Brain pericyte (primary cell): Measurements from ENCODE around the gene UGT1A8.
"Not testable (repeated sequence)": the region's sequence is repeated elsewhere in the genome, so short reads cannot be mapped to it uniquely, and the experiment has no call there.

Experiments
- DNase-seq: peaks from one replicate; pipeline ENCODE4 v3.0.0-alpha.2; 2012; ENCODE audit warnings: low read depth, low spot score

Gene UGT1A8

DNA sequence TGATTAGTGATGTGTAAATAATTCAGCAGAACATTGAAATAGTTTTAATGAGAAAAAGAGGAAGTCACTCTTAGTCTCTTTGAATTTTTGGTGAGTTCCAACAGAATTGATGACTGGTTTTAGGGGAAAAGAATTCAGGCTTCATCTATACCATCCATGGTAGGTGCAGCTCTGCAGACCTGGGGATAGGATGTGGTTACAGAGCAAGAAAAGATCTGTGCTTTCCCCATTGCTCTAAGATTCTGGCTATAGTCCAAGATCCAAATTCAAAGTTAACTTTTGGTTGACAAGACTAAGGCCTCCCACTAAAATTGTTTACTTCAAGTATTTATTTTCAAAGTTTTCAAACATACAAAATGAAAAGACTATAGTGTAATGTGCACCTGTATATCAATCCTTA lies 22.4 kb downstream of the UGT1A8 start:
- DNase-seq = no peak

DNA sequence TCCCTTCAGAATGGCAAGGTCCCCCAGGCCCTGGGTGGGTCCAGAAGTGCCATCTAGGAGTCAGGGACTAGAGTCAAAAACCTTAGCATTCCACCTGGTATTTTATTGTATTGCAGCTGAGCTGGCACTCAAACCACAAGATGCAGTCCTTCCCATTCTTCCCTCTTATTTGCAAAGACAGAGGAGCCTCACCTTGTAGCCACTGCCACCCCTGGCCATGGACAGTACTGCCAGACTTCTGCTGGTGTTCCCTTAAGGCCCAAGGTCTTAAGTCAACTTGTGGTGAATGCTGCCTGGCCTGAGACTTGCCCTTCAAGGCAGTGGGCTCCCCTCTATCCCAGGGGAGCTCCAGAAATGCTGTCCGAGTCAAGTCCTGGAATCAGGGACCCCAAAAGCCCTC lies 25.7 kb downstream of the UGT1A8 start:
- no peak for DNase-seq

DNA sequence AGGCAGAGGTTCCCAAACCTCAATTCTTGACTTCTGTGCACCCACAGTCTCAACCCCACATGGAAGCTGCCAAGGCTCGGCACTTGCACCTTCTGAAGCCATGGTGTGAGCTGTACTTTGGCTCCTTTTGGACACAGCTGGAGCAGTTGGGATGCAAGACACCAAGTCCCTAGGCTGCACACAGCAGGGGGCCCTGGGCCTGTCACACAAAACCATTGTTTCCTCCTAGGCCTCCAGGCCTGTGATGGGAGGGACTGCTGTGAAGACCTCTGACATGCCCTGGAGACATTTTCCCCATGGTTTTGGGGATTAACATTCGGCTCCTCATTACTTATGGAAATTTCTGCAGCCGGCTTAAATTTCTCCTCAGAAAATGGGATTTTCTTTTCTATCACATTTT lies 28.6 kb downstream of the UGT1A8 start:
- DNase-seq = not testable (repeated sequence)

DNA sequence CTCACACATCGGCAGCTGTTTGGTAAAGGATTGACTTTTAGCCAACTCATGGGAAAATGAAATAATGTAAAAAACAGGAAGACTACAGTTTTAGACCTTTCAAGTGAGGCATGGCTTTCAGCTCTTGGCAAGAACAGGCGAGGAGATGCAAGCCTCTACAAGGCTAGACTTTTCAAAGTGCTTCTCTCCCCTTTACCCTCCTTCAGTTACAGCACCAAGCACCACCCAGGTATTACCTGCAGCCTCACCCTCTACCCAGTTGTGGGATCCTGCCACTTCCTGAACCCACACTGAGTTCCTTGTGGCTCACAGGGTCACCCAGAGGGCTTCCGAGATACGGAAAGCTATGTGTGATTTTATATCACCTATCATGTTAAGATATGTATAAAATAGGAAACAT lies 33.5 kb downstream of the UGT1A8 start:
- no peak for DNase-seq

DNA sequence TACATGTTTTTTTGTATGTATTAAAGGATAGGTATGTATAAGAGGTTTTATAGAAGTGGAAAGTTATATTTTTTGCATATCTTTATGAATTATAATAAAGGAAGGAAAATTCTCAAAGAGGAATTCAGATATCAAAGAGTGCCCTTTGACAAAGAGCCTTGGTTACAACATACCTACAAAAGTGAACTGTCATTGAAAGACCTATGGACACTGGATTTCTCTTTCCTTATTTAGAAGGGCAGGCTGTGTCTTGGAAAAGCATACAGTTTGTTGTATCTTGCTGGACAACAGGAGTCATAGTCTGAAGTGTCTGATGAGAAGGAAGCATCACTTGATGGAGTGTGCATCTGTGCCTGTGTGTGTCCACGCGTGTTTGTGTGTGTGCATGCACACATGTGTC lies 34.0 kb downstream of the UGT1A8 start:
- no peak for DNase-seq

DNA sequence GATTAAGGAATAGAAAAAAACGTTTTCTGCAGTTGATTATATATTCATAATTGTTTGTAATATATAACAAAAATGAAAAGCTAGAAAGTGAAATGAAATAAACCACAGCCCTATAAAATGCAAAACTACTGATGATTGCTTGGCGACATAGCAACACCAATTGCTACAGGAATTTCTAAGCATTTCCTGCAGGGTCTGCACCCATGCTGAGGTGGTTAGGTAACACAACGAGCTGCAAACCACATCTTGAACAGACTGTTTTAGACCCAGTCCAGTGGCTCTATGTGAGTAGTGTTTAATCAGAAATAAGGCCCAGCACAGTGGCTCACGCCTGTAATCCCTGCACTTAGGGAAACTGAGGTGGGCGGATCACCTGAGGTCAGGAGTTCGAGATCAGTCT lies 37.1 kb downstream of the UGT1A8 start:
- no peak for DNase-seq

DNA sequence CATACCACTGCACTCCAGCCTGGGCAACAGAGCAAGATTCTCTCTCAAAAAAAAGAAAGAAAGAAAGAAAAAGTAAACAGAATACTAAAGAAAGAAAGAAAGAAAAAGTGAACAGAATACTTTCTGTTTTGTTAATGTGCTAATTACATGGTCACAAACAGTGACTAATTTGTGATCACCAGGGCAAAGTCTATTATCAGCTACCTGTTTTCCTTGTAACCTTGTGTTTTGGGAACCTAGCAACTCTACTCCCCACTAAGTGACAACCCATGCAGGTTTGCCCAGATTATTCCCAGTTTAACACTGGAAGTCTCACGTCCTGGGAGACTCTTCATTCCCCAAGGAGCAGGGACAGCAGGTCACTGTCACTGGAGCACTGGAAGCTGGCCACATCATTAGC lies 37.6 kb downstream of the UGT1A8 start:
- DNase-seq = no peak

DNA sequence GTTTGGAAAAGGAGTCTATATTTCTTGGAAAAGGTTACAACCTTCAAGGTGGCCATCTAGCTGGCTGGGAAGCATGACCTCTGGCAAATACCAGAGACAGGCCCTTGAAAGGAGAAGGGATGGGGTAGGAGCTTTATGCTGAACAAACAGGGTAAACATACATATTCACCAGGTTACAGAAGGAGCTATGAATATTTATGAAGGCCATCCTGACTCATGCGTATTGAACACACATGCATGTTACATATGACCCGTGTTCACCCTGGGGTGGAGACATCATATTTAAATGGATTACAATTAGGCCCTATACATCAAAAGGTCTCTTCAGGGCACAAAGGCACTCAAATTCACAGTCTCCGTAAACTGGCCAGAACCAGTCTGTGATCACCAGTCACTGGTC lies 38.5 kb downstream of the UGT1A8 start:
- not testable (repeated sequence) for DNase-seq

DNA sequence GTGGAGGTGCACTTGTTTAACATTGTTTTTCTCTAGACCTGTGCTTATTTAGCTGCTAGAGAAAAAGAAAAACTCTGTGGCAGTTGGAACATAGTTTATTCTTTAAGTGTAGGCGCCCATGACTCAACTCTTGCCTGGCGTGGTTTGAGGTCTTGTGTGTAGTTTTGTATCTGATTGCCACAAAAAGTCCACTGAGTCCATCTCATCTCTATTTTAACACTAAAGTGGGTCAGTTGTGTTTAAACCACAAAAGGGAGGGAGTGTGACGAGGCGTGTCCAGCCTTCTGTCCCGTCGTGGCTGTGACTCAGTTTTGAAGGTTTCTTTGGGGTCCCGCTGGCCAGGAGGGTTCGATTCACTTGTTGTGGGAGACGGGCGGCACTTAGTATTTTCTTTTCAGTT lies 39.0 kb downstream of the UGT1A8 start:
- no peak for DNase-seq

DNA sequence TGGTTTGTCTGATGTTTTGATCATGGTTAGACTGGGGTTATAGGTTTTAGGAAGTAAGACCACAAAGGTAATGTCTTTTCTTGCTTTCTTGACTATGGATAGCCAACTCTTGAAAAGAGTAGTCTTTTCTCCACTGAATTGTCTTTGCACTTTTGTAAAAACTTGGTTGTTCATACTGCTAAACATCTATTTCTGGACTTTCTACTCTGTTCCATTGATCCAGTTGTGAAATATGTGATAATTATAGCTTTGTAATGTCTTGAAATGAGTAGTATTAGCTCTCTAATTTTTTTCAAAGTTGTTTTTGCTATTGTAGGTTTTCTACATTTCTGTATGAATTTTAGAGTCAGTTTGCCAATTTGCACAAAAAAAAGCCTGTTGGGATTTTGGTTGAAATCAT lies 41.2 kb downstream of the UGT1A8 start:
- DNase-seq = no peak

DNA sequence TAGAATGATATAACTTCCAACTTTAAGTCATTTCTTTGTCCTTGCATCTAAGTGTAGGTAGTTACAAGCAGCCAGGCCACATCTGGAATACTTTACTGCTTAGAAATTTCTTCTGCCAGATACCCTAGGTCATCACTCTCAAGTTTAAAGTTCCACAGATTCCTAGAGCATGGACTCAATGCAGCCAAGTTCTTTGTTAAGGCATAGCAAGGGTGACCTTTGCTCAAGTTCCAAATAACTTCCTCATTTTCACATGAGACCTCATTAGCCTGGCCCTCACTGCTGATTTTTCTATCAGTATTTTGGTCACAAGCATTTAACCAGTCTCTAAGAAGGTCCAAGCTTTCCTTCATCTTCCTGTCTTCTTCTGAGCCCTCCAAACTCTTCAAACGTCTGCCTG lies 46.5 kb downstream of the UGT1A8 start:
- DNase-seq = no peak

DNA sequence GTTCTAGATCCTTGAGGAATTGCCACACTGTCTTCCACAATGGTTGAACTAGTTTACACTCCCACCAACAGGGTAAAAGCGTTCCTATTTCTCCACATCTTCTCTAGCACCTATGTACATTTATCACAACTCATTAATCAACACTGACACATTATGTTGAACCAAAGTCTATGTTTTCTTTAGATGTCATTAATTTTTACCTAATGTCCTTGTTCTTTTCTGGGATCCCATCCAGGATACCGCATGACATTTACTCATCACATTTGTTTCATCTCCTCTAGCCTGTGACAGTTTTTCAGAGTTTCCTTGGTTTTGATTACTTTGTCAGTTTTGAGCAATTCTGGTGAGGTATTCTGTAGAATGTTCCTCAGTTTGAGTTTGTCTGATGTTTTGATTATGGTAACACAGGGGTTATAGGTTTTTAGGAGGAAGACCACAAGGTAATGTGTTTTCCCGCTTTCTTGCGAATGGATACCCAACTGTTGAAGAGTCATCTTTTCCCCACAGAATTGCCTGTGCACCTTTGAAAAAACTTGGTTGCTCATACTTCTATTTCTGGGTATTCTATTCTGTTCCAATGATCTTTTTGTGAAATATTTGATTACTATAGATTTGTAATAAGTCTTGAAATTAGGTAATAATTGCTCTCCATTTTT lies 51.3 kb downstream of the UGT1A8 start:
- DNase-seq = no peak

DNA sequence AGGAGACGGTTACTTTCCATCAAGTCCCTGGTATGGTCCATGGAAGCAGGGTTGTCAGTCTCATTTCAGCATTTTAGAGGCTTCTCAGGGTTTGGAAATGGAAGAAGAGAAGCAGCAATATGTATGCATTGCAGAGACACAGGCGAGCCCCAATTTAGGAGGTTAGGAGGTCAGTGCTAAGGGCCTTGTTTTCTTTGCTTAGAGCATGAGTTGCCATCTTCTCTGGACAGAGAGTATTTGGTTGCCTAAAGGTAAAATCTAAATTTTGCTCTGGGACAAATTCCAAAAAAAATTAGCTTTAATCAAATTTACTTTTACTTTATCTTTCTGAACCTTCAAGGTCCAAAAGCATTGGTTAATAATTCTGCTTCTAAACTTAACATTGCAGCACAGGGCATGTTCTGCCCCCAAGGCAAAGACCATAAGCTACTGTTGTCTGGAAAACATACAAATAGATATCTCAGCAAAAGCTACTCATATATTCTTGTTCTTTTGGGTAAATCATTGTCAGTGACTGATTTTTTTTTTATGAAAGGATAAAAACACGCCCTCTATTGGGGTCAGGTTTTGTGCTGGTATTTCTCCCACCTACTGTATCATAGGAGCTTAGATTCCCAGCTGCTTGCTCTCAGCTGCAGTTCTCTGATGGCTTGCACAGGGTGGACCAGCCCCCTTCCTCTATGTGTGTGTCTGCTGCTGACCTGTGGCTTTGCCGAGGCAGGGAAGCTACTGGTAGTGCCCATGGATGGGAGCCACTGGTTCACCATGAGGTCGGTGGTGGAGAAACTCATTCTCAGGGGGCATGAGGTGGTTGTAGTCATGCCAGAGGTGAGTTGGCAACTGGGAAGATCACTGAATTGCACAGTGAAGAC lies 54.1 kb downstream of the UGT1A8 start, which contains the start of gene UGT1A9:
Gene UGT1A9 (plus strand): TSS at position 609 of the 872 bp plus-strand sequence. CDS start 37 bp downstream, at position 646.
- DNase-seq = no peak

DNA sequence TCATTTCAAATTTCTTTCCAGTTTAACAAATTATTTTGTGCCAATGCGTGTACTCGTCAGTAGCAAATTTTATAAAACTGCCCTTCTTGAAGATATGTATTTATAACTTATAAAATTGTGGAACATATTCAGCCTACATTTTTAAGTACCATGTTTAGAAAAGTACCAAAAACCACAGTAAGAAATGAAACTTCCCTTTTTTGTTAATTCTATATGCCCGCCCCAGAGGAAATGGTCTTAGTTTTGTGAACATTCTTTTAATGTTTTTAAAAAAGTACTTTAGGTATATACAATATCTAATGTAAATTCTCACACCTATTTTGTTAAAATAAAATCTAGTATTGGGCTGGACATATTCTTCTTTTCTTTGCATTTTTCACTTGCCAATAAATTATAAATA lies 55.5 kb downstream of the UGT1A8 start:
- DNase-seq = no peak

DNA sequence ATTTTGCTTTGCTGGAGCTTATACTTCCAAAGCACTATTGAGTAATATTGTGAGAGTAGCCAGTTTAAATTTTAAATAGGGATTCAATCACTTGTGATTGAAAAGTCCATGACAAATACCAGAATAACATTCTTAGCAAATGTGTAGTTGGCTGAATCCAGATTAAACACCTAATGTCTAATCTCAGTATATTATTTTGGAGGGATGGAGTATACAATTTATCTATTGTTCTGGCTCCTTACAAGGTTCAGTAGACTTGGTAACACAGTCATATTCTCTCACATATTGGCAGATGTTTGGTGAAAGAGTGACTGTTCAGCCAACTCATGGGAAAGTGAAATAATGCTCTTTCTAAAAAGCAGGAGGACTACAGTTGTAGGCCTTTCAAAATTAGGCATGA lies 56.5 kb downstream of the UGT1A8 start:
- no peak for DNase-seq

DNA sequence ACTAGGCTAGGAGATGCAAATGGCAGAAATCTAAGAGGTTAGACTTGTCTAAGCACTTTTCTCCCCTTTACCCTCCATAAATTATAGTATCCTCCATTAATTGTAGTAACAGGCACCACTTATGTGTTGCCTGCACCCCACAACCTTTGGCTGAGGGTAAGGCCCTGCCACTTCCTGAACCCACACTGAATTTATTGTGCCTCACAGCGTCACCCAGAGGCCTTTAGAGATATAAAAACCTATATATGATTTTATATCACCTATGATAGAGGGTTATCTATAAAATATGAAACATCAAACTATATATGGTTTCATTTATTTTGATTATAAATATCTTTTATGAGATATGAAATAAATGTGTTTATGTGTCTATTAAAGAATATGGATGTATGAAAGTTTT lies 56.9 kb downstream of the UGT1A8 start:
- DNase-seq = no peak

DNA sequence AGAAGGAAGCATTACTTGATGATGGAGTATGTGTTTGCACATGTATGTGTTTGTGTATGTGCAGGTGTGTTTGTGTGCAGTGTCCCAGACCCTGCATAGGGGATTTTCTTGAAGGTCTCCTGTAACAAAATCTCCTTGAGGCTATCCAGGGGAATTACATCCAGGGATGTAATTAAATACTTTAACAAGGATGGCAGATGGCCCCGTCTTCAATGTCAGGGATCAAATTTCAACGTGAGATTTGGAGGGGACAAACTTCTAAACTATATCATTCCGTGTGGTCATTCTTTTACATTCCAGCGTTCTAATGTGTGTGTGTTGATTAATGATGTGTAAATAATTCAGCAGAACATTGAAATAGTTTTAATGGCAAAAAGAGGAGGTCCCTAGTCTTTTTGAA lies 57.6 kb downstream of the UGT1A8 start:
- DNase-seq = no peak

DNA sequence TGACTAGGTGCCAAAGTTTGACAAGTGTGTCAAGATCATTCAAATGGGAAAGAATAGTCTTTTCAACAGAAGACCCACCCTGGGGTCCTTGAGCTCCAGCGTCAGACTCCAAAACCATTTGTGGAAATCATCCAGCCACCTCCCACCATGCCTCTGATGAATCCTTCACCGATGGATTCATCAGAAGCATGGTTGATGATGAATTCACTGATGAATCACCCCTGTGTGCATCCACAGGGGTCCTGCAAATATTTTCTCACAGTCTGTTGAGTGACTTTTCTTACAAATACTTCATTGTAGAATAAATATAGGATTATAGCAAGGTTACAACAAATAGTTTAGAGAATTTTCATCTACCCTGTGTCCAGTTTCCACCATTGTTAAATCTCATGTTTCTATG lies 58.6 kb downstream of the UGT1A8 start:
- DNase-seq = no peak

DNA sequence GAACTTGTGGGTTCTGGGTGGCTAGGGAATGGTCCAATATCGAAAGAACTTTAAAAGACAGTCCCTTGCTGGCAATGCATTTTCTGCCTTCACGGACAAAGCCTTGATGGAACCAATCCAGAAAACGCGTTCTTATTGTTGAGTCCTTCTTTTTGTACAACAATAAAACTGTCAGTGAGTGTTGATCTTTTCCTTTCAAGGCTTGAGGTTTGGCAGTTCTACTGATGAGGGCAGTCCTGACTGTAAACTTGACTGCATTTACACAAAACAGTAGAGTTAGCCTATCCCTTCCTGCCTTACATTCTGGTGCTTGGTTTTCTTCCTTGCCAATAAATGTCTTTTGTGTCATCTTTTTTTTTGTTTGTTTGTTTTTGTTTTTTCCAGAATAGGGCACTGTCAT lies 61.8 kb downstream of the UGT1A8 start:
- DNase-seq = no peak

DNA sequence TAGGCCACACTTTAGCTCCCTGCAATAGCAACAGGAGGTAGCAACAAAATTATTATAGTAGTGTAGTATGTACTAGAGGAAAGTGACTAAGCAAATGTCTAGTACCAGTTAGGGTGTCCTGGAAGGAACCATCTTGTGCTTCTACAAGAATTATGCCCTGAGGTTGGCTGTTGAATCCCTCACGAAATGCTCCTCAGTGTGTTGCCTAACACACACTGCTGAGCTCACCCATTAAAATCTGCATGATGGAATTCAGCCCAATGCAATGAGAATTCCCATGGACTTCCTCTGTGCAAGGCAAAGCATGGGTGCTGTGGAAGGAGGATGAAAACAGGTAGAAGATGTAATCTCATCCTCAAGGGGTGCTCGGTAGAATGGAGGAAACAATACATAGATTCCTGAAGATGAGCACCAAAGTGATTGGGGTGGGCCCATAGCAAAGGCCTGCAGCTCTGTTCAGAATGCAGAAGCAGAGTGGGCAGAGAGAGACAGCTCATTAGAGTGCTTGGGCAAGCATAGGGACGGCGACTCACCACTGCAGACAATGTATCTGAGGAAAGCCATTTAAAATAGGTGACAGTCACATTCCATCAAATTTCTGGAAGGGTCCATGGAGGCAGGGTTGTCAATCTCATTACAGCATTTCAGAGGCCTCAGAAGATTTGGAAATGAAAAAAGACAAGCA lies 63.1 kb downstream of the UGT1A8 start:
- no peak for DNase-seq

DNA sequence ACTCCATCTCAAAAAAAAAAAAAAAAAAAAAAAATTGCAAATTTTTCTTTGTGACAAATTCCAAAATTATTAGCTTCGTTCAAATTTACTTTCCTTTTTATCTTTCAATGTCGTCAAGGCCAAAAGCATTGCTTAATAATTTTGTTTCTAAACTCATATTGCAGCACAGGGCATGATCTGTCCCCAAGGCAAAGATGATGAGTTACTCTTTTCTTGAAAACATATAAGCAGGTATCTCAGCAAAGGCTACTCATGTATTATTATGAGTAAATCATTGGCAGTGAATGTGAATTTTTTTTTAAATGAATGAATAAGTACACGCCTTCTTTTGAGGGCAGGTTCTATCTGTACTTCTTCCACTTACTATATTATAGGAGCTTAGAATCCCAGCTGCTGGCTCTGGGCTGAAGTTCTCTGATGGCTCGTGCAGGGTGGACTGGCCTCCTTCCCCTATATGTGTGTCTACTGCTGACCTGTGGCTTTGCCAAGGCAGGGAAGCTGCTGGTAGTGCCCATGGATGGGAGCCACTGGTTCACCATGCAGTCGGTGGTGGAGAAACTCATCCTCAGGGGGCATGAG lies 64.2 kb downstream of the UGT1A8 start, which contains the start of gene UGT1A7:
Gene UGT1A7 (plus strand): TSS at position 381 of the 579 bp plus-strand sequence. CDS start 37 bp downstream, at position 418.
- DNase-seq = no peak

DNA sequence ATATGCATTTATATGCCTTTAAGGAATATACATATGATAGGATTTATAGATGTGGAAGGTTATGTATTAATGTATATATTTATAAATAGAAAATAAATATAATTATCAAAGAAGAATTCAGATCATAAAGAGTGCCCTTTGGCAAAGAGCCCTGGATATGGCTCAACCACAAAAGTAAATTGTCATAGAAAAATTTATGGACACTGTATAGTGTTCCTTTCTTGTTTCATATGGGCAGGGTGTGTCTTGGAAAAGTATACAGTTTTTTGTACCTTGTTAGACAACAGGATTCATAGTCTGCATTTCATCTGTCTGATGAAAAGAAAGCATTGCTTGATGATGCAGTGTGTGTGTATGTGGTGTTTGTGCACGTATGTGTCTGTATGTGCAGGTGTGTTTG lies 67.2 kb downstream of the UGT1A8 start:
- DNase-seq = no peak
